HUES6 (cell line): ENCODE data around the gene HOGA1.
A peak's percentile ranks its signal among the peaks of the same experiment; 100 is the strongest.

Experiments
- H3K27ac ChIP-seq: 2 replicates; pipeline ENCODE4 v1.7.0; 2013; ENCODE audit warnings: low read depth, mild to moderate bottlenecking, low read length, inconsistent platforms
- H3K27me3 ChIP-seq: 2 replicates; pipeline ENCODE4 v1.6.1; 2013; ENCODE audit warnings: low read length; ENCODE audit not compliant: control insufficient read depth, insufficient read depth
- H3K36me3 ChIP-seq: 2 replicates; pipeline ENCODE4 v1.6.1; 2013; ENCODE audit warnings: low read length; ENCODE audit not compliant: control insufficient read depth, insufficient read depth
- H3K4me1 ChIP-seq: 2 replicates; pipeline ENCODE4 v1.6.1; 2013; ENCODE audit warnings: low read length; ENCODE audit not compliant: control insufficient read depth, insufficient read depth
- H3K4me3 ChIP-seq: 2 replicates; pipeline ENCODE4 v1.5.1; 2013; ENCODE audit warnings: low read depth, low read length
- H3K9ac ChIP-seq: one replicate; pipeline ENCODE4 v1.6.1; 2013; ENCODE audit warnings: mild to moderate bottlenecking, low read length
- H3K9me3 ChIP-seq: 2 replicates; pipeline ENCODE4 v1.6.1; 2013; ENCODE audit warnings: low read depth, low read length; ENCODE audit not compliant: control insufficient read depth, insufficient read depth

The HOGA1 gene

DNA sequence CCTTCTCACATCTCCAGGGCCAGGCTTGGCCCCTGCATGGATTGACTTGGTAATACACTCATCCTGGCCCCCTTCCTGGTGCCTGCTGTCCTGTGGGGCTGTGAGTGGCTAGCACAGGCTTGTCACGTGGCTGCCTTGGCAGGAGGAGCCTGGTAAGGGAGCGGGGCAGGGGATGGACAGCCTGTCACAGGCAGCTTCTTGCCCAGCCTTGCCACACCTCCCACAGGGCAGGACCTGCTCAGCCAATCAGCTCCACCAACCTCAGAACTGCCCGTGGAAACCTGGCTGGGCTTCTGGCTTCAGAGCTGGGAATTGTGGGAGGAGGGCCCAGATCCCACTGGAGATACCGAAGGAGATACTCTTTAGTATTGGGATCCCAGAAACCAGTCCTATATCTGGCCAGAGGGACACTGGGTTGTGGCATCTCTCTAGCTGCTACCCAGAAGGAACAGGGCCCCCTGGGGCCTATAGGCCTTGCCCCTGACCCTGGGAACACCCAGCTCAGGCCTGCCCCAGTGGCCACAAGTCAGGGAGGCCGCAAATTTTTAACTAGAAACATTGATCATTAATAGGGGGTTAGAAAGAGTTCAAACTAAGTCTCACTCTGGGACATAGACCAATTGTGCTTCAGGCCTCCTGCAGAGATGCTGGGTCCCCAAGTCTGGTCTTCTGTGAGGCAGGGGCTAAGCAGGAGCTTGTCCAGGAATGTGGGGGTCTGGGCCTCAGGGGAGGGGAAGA is at the start of gene HOGA1:
TSS of gene HOGA1 (plus strand) at position 330 of the 738 bp plus-strand sequence. CDS start at position 645, 315 bp downstream.
- H3K36me3 ChIP-seq = no peaks in the 10 kb centered on the region
- peaks cover 7% of the 10 kb centered on the region; the same call in 1 of the 2 replicates for H3K4me1 ChIP-seq
- no peaks in the 10 kb centered on the region for H3K27me3 ChIP-seq
- H3K4me3 ChIP-seq = no peak within 1 kb of the TSS
- no peak within 1 kb of the TSS for H3K27ac ChIP-seq
- H3K9me3 ChIP-seq = no peaks in the 10 kb centered on the region
- no peak within 1 kb of the TSS for H3K9ac ChIP-seq

- no peak overlapping the region for H3K4me3 ChIP-seq
- no peak overlapping the region for H3K27ac ChIP-seq
- H3K9ac ChIP-seq = no peak overlapping the region
- H3K36me3 ChIP-seq = no peaks in the 10 kb centered on the region
- H3K27me3 ChIP-seq = no peaks in the 10 kb centered on the region
- peaks cover 28% of the 10 kb centered on the region; the same call in 1 of the 2 replicates for H3K4me1 ChIP-seq
- peaks cover 3% of the 10 kb centered on the region for H3K9me3 ChIP-seq
These were observed 49.3 kb upstream of the HOGA1 start for GRCh38 chr10:97534746-97535367.

GRCh38 chr10:97537186-97537869 is 46.9 kb upstream of the HOGA1 start:
- Histone ChIP-seq H3K36me3 (no peaks in the 10 kb centered on the region), H3K9ac (no peak overlapping the region), H3K27me3 (no peaks in the 10 kb centered on the region), H3K4me1 (peaks cover 34% of the 10 kb centered on the region), H3K27ac (no peak overlapping the region), H3K9me3 (no peaks in the 10 kb centered on the region), H3K4me3 (no peak overlapping the region)

DNA sequence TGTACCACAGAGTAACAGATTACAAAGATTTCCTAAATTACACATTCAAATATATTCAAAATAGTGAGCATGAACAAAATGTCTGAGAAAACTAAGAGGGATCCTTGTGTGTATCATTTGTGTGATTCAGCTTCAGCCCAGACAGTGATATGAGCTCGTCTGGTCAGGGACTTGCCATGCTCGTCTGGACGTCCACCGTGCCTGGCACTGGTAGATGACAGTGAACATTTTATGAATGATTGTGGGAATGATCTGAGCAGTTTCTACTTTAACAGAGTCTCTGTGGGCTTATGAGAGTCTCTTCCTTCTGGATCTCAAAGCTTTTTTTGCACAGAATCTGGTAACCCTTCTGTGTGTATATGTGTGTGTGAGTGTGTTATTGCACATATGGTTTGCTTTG is 45.8 kb upstream of the HOGA1 start:
- H3K4me3 ChIP-seq = no peak overlapping the region
- H3K27ac ChIP-seq = no peak overlapping the region
- no peaks in the 10 kb centered on the region for H3K36me3 ChIP-seq
- H3K9ac ChIP-seq = no peak overlapping the region
- H3K27me3 ChIP-seq = no peaks in the 10 kb centered on the region
- H3K4me1 ChIP-seq = peaks cover 37% of the 10 kb centered on the region
- H3K9me3 ChIP-seq = no peaks in the 10 kb centered on the region

- no peak overlapping the region for H3K9ac ChIP-seq
- H3K4me3 ChIP-seq = no peak overlapping the region
- peaks cover 38% of the 10 kb centered on the region for H3K4me1 ChIP-seq
- no peaks in the 10 kb centered on the region for H3K9me3 ChIP-seq
- no peak overlapping the region for H3K27ac ChIP-seq
- no peaks in the 10 kb centered on the region for H3K36me3 ChIP-seq
- H3K27me3 ChIP-seq = no peaks in the 10 kb centered on the region
These were observed 45.4 kb upstream of the HOGA1 start for GRCh38 chr10:97538839-97539238.

DNA sequence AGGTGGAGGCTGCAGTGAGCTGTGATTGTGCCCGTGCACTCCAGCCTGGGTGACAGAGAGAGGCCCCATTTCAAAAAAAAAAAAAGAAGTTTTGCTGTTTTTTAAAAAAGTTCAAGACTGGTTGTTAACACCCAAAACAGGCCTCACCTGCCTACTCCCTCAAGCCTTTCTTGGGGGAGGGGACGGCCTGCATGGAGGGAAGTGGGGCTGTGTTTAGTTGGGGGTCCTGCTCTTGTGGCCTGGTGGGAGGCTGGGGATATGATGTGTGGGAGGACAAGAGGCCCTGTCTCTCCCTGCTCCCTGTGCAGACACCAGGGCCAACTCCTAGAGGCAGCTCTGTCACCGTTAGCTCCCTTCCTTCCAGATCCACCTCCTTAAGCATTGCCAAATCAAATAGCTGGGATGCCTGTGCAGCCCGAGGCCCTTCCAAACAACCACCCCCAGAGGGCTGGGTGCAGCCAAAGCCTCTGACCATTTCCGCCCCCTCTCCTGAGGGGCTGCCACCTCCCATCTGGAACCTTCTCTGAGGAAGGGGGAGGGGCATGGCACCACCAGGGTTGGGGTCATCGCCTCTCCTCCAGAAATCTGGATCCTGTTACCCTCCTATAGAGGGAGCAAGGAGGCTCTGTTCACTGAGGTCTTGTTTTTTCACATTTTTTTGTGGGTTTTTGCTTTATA is 44.5 kb upstream of the HOGA1 start:
- peak overlapping the region; percentile 45 for H3K9ac ChIP-seq
- H3K4me1 ChIP-seq = peaks cover 42% of the 10 kb centered on the region
- H3K9me3 ChIP-seq = no peaks in the 10 kb centered on the region
- no peaks in the 10 kb centered on the region for H3K27me3 ChIP-seq
- no peak overlapping the region for H3K4me3 ChIP-seq
- H3K36me3 ChIP-seq = no peaks in the 10 kb centered on the region
- no peak overlapping the region for H3K27ac ChIP-seq

DNA sequence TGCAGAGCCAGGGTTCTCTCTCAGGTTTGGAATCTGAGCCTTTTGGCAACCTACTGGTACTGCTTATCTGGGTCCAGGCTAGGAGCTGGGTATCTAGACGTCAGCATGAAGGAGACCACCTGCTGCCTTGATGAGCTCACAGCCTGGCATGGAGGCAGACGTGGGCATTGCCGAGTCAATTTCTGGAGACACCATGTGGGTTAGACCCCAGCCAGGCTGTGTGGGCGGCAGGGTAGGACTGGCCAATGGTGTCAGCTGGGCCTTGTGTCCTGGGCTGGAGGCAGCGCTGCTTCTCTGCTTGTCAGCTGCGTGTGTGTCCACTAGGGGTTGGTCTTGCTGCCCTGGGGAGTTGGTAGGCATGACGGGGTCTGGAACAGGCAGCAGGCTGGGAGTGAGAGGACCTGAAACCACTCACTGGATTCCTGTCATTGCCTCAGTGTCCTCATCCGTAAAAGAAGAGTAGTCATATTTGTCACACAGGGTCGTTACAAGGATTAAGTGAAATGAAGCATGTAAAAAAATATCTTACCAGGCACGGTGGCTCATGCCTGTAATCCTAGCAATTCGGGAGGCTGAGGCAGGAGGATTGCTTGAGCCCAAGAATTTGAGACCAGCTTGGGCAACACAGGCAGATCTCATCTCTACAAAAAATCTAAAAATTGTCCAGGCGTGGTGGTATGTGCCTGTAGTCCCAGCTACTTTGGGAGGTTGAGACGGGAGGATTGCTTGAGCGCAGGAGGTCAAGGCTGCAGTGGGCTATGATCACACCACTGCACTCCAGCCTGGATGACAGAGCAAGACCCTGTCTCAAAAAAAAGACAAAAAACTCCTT is 43.3 kb upstream of the HOGA1 start:
- no peak overlapping the region for H3K4me3 ChIP-seq
- H3K27me3 ChIP-seq = no peaks in the 10 kb centered on the region
- H3K9ac ChIP-seq = no peak overlapping the region
- no peak overlapping the region for H3K27ac ChIP-seq
- H3K4me1 ChIP-seq = peaks cover 42% of the 10 kb centered on the region
- no peaks in the 10 kb centered on the region for H3K9me3 ChIP-seq
- no peaks in the 10 kb centered on the region for H3K36me3 ChIP-seq

DNA sequence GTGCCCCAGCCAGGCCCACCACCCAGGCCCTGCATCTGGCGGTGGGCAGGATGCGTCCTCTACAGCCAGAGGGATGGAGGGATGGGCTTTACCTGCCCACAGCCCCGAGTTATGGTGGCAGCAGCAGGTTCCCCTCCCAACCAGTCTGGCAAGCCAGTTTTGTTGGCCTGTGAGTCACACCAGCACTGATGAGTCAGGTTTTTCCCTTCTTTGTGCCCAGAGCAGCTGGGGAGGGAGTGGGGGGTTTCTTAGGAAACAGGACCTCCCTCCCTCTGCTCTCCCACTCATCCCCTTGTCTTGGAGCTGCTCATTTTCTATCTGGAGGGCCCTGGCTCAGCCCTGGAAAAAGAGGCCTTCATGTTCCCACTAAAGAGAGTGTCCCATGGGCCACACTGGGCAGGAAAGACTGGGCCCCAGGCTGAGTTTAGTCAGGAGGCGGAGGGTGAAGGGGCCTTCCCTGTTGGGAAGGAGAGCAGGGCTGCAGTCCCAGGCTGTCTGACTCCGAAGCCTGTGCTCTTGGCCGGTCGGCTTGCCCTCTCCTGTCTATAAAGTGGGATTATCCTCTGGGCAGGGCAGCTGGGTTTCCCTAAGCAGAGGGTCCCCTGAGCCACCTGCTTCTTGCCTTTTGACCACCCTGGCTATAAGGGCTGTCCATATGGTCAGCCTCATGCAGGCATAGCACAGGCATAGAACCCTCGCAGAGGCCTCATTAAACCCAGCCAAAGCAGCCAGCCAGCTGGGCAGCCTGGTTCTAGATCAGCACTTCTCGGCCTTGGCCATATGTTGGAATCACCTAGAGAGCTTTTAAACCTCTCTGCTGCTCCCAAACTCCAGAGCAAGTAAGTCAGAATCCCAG is 41.8 kb upstream of the HOGA1 start:
- Histone ChIP-seq H3K9me3 (no peaks in the 10 kb centered on the region), H3K4me1 (peaks cover 42% of the 10 kb centered on the region), H3K36me3 (no peaks in the 10 kb centered on the region), H3K4me3 (no peak overlapping the region), H3K27me3 (no peaks in the 10 kb centered on the region), H3K27ac (peak overlapping the region; percentile 58), H3K9ac (peak overlapping the region; percentile 69)

GRCh38 chr10:97543025-97543546 is 41.1 kb upstream of the HOGA1 start:
- Histone ChIP-seq H3K4me1 (peaks cover 45% of the 10 kb centered on the region), H3K27me3 (no peaks in the 10 kb centered on the region), H3K36me3 (no peaks in the 10 kb centered on the region), H3K4me3 (no peak overlapping the region), H3K27ac (peak overlapping the region; percentile 58; the same call in 1 of the 2 replicates), H3K9ac (peak overlapping the region; percentile 69), H3K9me3 (no peaks in the 10 kb centered on the region)
